ENCODE measurements around the gene CREM.

CREM gene

GRCh38 chr10:35224045-35224740 is 97.5 kb downstream of the CREM start:
- no peak for DNase-seq

GRCh38 chr10:35225204-35225603 is 98.6 kb downstream of the CREM start:
- no peak for DNase-seq

- DNase-seq = no peak
Measured at GRCh38 chr10:35226507-35226906, 99.9 kb downstream of the CREM start.

- DNase-seq = no peak
Measured at GRCh38 chr10:35228058-35228457, 101.4 kb downstream of the CREM start.

- no peak for DNase-seq
Measured at GRCh38 chr10:35231646-35232045, 105.0 kb downstream of the CREM start.

- DNase-seq = no peak
Measured at GRCh38 chr10:35232527-35232926, 105.9 kb downstream of the CREM start.

GRCh38 chr10:35234073-35234472 is 107.4 kb downstream of the CREM start:
- no peak for DNase-seq

GRCh38 chr10:35236739-35237138 is 110.1 kb downstream of the CREM start:
- DNase-seq = no peak

GRCh38 chr10:35237766-35238512 is 111.3 kb downstream of the CREM start:
- no peak for DNase-seq

- no peak for DNase-seq
Measured at GRCh38 chr10:35244549-35244948, 117.9 kb downstream of the CREM start.

- no peak for DNase-seq
Measured at GRCh38 chr10:35246770-35247343, 120.2 kb downstream of the CREM start.

GRCh38 chr10:35251373-35252100 is 124.9 kb downstream of the CREM start:
- DNase-seq = no peak

- DNase-seq = no peak
Measured at GRCh38 chr10:35257057-35257983, 130.7 kb downstream of the CREM start.

GRCh38 chr10:35259769-35260397 is 133.2 kb downstream of the CREM start:
- no peak for DNase-seq

- DNase-seq = no peak
Measured at GRCh38 chr10:35262436-35262835, 135.8 kb downstream of the CREM start.
